Muscle of arm (tissue), 12 donors: ENCODE results near the gene TBC1D14. TPM values are rescaled to one million over a fixed set of nuclear protein-coding genes. Genes with fewer than 3 reads are reported as not detected.

Source experiments
- DNase-seq: peaks from one replicate; pipeline ENCODE4 v3.0.0-alpha.2; 2013
- polyA plus RNA-seq, 12 donors: library from polyadenylated mRNA; unstranded; fragments of 120-200 nt; gene quantifications; one replicate each; pipeline ENCODE4 v1.2.1, GENCODE V29; 2013; ENCODE audit not compliant: insufficient read length in 12 of 12

The TBC1D14 gene
- polyA plus RNA-seq, 12 donors = 25.9 to 44.0 (median 41.0) TPM; not detected in 1

GRCh38 chr4:7040765-7041164 lies 131.1 kb downstream of the TBC1D14 start:
- DNase-seq = no peak

GRCh38 chr4:7041246-7041645 lies 131.6 kb downstream of the TBC1D14 start:
- no peak for DNase-seq

GRCh38 chr4:7041801-7042502 lies 132.3 kb downstream of the TBC1D14 start:
- DNase-seq = peak; percentile 59

GRCh38 chr4:7042503-7043283 lies 133.1 kb downstream of the TBC1D14 start:
- DNase-seq = peak; percentile 97

- DNase-seq = peak; percentile 48
Observed at GRCh38 chr4:7043284-7044136, 133.9 kb downstream of the TBC1D14 start, which contains the start of gene TADA2B. Gene TADA2B, plus strand, starts transcription at chr4:7043372. Its CDS starts 208 bp downstream, at chr4:7043580.

- no peak for DNase-seq
Observed at GRCh38 chr4:7044137-7044930, 134.7 kb downstream of the TBC1D14 start.

GRCh38 chr4:7045553-7045952 lies 135.9 kb downstream of the TBC1D14 start:
- DNase-seq = no peak

- no peak for DNase-seq
Observed at GRCh38 chr4:7045961-7046921, 136.6 kb downstream of the TBC1D14 start.

- no peak for DNase-seq
Observed at GRCh38 chr4:7046971-7047370, 137.3 kb downstream of the TBC1D14 start.

- no peak for DNase-seq
Observed at GRCh38 chr4:7048642-7049041, 139.0 kb downstream of the TBC1D14 start.

GRCh38 chr4:7049295-7049694 lies 139.7 kb downstream of the TBC1D14 start:
- DNase-seq = no peak

GRCh38 chr4:7049739-7050138 lies 140.1 kb downstream of the TBC1D14 start:
- no peak for DNase-seq

- no peak for DNase-seq
Observed at GRCh38 chr4:7050481-7051143, 141.0 kb downstream of the TBC1D14 start.

- DNase-seq = no peak
Observed at GRCh38 chr4:7051144-7051495, 141.5 kb downstream of the TBC1D14 start.

- DNase-seq = no peak
Observed at GRCh38 chr4:7051905-7052304, 142.3 kb downstream of the TBC1D14 start.

- no peak for DNase-seq
Observed at GRCh38 chr4:7052313-7052712, 142.7 kb downstream of the TBC1D14 start.

- peak; percentile 9 for DNase-seq
Observed at GRCh38 chr4:7052923-7053715, 143.5 kb downstream of the TBC1D14 start.

- no peak for DNase-seq
Observed at GRCh38 chr4:7054106-7054880, 144.7 kb downstream of the TBC1D14 start.
